HG02970 (cell line): ENCODE data around the gene ZMIZ2.
A peak's percentile ranks its signal among the peaks of the same experiment; 100 is the strongest.
"Not testable (repeated sequence)": the region's sequence is repeated elsewhere in the genome, so short reads cannot be mapped to it uniquely, and the experiment has no call there.

Experiments used
- ATAC-seq: cut with Tn5 transposase; IDR thresholded peaks from one replicate; pipeline ENCODE4 v1.9.1; 2021; ENCODE audit warnings: mild to moderate bottlenecking, moderate library complexity, moderate number of reproducible peaks; ENCODE audit not compliant: unreplicated experiment, low FRiP score

ZMIZ2 gene, protein sequence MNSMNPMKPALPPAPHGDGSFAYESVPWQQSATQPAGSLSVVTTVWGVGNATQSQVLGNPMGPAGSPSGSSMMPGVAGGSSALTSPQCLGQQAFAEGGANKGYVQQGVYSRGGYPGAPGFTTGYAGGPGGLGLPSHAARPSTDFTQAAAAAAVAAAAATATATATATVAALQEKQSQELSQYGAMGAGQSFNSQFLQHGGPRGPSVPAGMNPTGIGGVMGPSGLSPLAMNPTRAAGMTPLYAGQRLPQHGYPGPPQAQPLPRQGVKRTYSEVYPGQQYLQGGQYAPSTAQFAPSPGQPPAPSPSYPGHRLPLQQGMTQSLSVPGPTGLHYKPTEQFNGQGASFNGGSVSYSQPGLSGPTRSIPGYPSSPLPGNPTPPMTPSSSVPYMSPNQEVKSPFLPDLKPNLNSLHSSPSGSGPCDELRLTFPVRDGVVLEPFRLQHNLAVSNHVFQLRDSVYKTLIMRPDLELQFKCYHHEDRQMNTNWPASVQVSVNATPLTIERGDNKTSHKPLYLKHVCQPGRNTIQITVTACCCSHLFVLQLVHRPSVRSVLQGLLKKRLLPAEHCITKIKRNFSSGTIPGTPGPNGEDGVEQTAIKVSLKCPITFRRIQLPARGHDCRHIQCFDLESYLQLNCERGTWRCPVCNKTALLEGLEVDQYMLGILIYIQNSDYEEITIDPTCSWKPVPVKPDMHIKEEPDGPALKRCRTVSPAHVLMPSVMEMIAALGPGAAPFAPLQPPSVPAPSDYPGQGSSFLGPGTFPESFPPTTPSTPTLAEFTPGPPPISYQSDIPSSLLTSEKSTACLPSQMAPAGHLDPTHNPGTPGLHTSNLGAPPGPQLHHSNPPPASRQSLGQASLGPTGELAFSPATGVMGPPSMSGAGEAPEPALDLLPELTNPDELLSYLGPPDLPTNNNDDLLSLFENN

DNA sequence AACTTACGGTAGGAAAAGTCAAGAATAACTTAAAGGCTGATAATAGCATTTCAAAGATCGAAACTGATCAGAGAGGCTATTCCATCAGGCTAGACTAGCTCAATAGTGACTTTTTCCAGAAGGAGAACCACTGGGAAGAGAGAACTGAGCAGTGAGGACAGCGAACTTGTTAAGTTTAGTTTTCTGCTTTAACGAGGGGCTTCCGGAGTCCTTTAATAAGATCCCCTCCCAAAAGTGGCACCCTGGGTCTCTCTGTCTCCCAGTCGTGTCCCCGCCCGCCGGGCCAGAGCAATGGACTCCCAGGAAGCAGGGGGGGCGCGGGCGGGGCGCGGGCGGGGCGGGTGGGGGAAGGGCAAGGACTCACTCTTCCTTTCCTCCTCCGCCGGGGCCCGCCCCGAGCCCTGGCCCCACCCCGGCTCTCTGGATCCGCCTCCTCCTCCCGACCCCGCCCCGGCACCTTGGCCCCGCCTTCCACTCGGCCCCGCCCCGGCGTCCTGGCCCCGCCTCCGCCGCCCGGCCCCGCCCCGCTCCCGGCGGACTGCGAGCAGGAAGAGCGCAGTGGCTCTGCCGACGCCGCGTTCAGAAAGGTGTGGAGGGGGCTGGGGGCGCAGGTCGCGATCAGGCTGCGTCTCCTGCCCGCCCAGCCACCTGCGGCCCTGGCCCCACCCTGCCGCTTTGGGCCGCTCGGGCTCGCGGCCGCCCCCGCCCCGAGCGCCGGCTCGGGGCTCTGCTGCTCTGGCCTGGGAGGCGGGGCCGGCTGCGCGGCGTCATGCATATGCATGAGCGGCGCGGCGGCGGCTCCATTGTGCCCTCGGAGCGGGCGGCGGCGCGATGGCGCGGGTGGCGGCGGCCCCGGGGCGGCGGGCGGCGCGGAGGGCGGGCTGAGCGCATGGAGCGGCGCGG, at the start of gene ZMIZ2:
Gene ZMIZ2 (plus strand): TSS at position 803 of the 903 bp plus-strand sequence. CDS start 7,403 bp downstream, outside the sequence.
- peak; percentile 74 for ATAC-seq

DNA sequence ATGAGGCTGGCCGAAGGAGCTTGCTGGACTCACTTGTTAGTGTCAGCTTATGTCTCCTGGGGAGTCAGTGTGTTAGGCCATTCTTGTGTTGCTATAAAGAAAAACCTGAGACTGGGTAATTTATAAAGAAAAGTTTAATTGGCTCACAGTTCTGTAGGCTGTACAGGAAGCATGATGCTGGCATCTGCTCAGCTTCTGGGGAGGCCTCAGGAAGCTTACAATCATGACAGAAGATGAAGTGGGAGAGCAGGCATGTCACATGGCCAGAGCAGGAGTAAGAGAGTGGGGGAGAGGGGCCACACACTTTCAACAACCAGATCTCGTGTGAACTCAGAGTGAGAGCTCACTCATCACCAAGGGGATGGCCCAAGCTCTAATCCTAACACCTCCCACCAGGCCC, 49.0 kb upstream of the ZMIZ2 start:
- not testable (repeated sequence) for ATAC-seq

DNA sequence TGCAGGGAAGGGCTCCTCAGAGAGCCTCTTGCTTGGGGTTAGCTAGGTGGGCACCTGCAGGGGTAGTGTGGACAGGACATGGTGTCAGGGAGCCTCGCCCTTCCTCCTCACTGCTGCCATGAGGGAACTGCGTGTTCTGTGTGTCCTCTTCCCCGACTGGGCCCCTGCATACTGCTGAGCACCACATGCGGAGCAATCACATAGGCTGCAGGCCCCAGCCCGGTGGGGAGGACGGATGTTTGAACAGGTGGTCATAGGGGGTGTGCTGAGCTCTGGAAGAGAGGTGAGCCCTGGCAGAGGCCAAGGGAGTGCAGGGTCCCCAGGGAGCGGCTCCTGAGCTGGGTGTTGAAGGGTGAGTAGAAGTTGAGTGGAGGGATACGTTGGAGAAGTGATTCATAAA, 48.3 kb upstream of the ZMIZ2 start:
- no peak for ATAC-seq

DNA sequence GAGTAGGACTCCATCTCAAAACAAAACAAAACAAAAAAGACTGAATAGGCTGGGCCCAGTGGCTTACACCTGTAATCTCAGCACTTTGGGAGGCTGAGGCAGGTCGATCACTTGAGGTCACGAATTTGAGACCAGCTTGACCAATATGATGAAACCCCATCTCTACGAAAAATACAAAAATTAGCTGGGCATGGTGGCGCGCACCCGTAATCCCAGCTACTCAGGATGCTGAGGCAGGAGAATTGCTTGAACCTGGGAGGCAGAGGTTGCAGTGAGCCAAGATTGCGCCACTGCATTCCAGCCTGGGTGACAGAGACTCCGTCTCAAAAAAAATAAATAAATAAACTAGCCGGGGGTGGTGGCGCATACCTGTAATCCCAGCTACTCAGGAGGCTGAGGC, 45.3 kb upstream of the ZMIZ2 start:
- ATAC-seq = not testable (repeated sequence)

DNA sequence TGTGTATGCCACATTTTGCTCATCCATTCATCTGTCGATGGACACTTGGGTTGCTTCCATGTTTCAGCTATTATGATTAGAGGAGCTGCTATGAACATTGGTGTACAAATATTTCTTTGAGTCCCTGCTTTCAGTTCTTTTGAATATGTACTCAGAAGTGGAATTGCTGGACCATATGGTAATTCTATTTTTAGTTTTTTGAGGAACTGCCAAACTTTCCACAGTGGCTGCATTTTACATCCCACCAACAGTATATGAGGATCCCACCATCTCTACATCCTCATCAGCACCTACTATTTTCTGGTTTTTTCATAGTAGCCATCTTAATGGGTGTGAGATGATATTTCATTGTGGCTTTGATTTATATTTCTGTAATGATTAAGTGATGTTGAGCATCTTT, 44.7 kb upstream of the ZMIZ2 start:
- no peak for ATAC-seq

DNA sequence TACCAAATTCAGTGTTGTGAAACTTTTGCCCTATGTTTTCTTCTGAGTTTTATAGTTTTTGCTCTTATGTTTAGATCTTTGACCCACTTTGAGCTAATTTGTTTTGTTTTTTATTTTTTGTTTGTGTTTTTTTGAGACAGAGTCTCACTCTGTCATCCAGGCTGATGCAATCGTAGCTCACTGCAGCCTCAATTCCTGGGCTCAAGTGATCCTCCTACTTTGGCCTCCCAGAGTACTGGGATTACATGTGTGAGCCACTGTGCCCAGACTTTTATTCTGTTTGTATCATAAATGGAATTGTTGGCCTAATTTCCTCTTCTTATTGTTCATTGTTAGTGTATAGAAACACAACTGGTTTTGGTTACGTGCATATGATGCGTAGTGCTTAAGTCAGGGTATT, 43.2 kb upstream of the ZMIZ2 start:
- no peak for ATAC-seq

DNA sequence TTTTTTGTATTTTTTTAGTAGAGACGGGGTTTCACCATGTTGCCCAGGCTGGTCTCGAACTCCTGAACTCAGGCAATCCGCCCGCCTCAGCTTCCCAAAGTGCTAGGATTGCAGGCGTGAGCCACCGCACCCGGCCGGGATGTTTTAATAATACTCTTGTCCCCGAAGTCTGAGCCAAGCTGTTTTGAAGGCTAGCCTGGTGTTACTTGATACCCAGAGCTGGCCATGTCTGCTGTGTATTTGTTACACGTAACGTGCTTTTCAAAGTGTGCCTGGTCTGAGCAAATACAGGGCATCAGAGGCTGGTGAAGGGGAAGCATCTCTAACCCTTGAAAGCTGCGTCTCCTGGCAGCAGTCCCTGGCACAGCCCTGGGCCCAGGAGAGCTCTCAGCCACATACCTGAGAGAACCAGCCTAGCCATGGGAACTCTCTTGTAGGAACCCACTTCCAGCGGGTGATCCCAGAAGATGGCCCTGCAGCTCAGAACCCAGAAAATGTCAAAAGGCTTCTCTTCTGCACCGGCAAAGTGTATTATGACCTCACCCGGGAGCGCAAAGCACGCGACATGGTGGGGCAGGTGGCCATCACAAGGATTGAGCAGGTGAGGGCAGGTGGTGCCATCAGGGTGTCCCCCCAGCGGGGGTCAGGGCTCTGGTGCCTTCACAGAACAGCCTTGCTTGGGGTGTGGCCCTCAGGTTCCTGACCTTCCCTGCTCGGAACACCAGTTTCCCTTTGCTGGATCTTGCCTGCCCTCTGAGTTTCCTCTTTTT, 41.7 kb upstream of the ZMIZ2 start:
- ATAC-seq = no peak

DNA sequence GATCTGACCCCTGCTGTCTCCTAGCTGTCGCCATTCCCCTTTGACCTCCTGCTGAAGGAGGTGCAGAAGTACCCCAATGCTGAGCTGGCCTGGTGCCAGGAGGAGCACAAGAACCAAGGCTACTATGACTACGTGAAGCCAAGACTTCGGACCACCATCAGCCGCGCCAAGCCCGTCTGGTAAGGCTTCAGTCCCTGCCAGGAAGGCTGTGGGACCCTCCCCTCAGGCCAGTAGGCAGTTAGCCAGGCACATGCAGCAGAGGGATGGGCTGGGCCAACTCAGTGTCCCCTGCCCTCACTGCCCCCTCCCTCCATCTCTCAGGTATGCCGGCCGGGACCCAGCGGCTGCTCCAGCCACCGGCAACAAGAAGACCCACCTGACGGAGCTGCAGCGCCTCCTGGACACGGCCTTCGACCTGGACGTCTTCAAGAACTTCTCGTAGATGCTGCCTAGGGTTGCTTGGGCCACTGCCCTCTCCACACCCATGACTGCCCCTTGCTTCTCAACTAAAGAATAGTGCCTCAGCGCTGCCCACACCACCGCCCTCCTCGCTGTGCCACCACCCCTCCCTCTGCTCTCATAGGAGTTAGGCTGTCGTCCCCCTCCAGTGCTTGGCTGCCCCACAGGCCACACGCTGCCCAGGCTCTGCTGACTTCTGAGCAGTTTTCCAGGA, 41.0 kb upstream of the ZMIZ2 start:
- ATAC-seq = no peak

DNA sequence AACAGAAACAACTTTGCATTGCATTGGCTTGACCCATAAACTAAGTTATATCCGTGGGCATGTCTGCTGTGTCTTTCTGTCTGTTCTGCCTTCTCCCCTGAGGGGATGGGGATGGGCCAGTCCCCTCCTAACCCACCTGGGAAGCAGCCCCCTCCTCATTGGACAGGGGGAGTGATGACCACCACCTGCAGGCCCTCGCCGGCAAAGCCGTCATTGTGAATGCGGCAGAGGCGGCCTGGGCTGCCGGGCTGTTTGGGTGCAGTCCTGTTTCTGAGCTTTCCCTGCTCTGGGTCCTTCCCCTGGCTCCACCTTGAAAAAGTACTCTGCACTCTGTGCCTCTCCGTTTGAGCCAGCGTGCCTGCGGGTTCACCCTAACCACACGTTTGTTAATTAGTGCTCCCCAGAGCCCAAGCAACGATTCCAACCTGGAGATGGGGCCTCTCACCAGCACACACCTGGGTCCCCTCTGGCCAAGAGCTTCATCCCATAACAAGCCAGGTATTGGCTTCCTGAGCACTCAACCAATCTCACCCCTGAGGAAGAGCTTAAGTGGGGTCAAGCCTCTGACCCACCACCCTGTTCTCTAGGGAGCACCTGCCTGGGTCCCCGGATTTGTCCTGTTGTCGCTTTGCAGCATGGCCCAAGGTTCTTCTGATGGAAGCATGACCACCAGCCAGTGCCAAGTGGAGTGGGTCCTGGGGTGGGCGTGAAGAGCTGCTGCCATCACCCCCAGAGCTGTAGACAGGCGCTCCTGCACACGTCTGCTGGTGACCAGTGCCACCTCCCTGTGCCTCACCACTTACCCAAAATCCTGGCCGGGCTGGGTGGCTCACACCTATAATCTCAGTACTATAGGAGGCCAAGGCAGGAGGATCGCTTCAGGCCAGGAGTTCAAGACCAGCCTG, 39.4 kb upstream of the ZMIZ2 start:
- no peak for ATAC-seq

DNA sequence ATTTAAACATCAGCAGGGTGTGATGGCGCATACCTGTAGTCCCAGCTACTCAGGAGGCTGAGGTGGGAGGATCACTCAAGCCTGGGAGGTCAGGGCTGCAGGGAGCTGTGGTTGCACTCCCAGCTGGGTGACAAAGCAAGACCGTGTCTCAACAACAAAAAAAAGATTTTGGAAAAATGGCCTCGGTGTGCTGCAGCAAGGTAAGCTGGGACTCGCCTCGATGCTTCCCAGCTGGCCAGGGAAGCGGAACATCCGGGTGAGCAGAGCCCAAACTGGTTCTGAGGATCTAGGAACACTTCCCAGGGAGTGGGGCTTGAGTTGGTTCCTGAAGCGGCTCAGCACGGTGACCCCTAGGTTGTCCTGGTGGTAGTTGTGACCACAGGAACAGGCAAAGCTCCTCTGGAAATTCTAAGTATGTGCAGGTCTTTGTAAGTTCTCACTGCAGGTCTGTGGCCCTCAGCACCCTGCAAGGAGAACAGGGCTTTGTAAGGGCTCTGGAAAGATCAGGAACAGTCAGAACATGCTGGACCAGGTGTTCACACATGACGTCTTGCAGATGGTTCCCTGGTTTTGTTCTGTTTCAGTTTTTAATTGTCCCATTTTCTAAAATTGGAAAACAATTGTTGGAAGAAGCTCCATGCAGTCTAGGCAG, 38.6 kb upstream of the ZMIZ2 start:
- ATAC-seq = no peak

DNA sequence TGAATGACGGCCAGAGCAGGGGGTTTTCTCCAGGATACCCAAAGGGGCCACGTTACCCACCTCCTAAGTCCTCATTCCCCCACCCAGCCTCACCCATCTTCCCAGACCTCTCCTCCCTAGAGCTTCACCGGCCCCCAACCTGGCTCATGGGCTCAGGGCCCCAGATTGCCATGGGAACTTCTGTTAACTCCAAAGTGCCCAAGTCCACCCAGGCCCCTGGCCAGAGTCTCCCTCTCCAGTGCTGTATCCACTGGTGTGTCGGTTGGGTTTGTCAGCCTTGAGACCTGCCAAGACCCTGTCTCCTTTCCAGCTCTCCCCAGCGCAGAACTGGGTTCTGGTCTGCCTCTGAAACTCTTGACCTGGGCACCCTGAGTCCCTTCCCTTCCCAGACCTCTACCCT, 37.1 kb upstream of the ZMIZ2 start:
- no peak for ATAC-seq

DNA sequence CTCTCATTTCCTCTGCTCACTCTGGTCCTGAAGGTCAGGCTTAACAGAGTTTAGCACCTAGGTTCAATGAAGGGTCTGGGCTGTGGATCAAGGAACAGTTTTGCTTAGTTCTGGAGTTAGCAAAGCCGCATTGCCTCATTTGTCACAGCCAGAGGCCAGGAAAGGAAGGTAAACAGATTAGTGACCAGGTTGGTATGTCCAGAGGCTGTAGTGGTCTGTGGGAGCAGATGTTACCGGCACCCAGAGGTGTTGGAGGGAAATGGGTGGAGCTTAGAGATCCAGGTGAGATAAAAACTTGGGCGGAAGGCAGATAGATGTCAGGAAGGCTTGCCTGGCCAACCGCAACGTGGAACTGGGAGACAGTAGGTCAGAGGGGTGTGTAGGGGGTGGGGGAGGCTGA, 36.6 kb upstream of the ZMIZ2 start:
- ATAC-seq = no peak

DNA sequence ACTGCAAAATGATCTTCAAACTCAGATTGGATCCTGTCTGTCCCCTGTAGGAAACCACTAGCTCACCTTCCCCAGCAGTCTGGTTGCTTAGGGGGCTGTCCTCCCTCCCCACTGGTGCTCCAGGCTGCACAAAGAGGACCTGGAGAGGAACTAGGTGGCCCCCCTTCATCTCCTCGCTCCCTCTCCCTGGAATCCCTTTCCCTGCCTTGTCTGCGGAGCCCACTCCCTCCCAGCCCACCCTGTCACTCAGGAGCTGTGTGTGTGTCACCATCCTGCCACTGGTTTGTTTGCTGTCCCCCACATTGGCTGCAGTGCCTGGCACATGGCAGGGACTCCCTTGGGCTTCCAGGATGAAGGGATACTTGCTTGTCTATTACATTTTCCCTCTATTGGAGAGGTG, 35.5 kb upstream of the ZMIZ2 start:
- no peak for ATAC-seq

DNA sequence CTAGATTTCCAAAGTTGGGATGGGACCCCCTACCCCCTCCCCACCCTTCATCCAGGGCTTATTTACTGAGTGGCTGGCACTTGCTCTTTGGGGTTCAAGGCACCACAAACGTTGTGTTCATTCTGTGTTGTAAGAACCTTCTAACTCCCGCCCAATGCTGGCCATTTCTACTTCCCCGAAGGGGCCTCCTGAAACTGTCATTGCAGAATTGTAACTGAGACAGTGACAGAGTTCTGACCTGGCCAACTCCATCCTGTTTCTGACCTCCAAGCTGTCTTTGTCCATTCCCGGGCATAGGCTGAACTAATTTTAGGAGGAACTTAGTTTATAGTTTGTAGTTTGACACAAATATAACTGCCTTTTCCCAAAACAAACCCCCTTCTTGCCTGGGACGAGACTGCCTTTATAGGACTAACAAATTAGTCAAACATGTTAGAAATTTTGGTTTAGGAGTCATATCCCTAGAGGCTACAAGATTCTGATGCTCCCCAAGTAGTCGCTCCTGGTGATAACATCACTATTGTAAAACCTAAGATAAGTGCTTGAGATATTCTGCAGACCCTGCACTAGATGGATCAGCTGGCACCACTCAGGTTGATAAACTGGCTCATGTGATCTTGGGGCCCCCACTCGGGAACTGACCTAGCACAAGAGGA, 34.8 kb upstream of the ZMIZ2 start:
- ATAC-seq = no peak

DNA sequence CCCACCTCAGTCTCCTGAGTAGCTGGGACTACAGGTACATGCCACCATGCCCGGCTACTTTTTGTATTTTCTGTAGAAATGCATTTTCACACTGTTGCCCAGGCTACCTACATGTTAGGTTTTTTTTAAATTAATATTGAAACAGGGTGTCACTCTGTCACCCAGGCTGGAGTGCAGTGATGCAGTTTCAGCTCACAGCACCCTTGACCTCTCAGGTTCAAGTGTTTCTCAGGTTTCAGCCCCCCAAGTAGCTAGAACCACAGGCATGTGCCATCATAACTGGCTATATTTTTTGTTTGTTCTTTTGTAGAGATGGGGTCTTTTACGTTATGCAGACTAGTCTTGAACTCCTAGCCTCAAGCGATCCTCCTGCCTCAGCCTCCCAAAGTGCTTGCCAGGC, 32.4 kb upstream of the ZMIZ2 start:
- no peak for ATAC-seq

DNA sequence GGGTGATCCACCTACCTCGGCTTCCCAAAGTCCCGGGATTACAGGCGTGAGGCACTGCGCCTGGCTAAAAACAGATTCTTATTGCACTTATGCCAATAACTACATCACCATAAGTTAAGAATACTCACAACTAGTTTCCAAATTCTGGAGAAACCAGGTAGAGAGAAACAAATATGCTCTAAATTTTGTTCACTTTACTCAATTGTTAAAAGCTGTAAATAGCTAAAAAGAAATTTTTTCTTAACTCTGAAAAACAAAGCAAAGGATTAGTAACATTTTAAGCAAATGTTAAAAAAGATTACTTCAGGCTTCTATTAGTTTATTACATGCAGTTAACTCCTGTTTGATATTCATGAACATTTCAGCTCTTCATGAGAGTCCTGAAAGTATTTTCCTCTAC, 28.3 kb upstream of the ZMIZ2 start:
- no peak for ATAC-seq

DNA sequence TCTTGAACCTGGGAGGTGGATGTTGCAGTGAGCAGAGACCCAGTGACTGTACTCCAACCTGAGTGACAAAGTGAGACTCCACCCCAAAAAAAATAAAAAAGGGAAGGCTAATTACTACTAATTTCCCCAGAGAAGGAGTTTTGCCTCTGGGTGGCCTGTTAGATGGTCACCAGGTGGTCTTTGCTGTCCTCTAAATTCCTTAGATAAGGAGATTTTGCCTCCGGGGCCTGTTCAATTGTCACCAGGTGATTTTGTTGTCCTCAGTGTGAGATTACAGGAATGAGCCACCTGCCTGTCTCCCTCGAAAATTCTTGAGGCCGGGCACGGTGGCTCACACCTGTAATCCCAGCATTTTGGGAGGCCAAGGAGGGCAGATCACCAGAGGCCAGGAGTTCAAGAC, 24.4 kb upstream of the ZMIZ2 start:
- no peak for ATAC-seq
